DMS 273 treated with DMSO at 0.1 percent for 48 hours (cell line): ENCODE results near the gene AQP12A.
"Not testable (repeated sequence)": the region's sequence is repeated elsewhere in the genome, so short reads cannot be mapped to it uniquely, and the experiment has no call there.

Experiments
- DNase-seq: peaks from one replicate; lab custom pipeline; 2025; lab: John Stamatoyannopoulos, UW

AQP12A gene

DNA sequence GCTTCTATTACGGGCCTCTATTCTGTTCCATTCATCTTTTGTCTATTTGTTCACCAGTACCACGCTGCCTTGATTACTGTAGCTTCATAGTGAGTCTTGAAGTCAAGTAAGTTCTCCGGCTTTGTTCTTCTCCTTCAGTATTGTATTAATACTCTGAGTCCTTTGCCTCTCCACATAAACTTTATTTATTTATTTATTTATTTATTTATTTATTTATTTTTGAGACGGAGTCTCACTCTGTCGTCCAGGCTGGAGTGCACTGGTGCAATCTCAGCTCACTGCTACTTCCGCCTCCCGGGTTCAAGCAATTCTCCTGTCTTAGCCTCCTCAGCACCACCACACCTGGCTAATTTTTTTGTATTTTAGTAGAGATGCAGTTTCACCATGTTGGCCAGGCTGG is 31.8 kb upstream of the AQP12A start:
- DNase-seq: not testable (repeated sequence)

GRCh38 chr2:240662681-240663080 is 29.0 kb upstream of the AQP12A start:
- DNase-seq: no peak

- no peak for DNase-seq
Measured at GRCh38 chr2:240663546-240664190, 28.0 kb upstream of the AQP12A start.

DNA sequence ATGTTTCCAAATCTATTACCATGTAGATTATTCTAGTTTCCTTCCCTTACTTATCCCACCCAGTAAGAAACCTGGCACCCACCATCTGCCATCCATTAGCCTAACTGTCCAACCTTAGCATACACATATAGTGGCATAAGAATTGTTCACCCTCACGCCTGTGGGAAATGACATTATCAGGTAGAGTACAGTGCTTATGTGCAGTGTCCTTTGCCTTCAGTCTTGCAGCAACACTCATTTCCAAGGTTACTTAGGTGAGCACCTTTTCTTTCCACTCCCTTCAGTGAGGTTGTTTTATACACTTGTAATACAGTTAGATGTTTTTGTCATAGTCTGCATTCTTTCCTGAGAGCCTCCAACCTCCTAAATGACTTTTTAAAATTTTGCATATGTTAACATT is 27.0 kb upstream of the AQP12A start:
- no peak for DNase-seq

DNA sequence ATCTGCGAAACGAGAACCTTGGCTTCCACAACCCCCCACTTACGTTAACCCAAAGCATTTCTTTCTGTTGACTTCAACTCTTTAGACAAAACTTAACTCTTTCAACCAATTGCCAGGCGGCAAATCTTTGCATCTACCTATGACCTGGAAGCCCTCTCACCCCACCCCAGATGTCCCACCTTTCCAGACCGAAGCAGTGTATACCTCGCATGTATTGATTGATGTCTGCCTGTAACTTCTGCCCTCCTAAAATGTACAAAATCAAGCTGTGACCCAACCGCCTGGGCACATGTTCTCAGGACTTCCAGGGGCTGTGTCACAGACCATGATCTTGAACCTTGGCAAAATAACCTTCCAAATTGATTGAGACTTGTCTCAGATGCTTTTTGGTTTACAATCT is 21.3 kb upstream of the AQP12A start:
- DNase-seq: no peak

DNA sequence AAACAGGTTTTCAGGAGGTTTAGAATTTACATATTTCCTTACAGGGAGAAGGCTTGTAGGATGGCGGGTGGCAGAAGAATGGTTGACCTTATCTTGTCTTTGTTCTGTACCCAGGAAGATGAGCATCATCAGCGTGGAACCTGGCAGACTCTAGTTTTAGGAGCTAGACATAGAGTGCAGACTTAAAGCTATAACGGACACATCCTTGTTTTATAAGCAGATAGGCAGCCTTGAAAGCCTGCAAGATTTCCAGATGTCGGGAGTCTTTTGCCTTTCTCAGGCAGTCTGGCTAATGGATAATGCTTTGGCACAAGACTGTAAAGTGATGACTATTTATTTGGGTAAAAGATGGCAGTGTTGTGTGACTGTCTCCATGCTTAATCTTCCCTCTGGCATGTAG is 20.7 kb upstream of the AQP12A start:
- no peak for DNase-seq

- no peak for DNase-seq
Measured at GRCh38 chr2:240672076-240672700, 19.5 kb upstream of the AQP12A start.

GRCh38 chr2:240672701-240673190 is 18.9 kb upstream of the AQP12A start:
- no peak for DNase-seq

GRCh38 chr2:240674461-240675184 is 17.0 kb upstream of the AQP12A start:
- DNase-seq: not testable (repeated sequence)

GRCh38 chr2:240675345-240675744 is 16.3 kb upstream of the AQP12A start:
- DNase-seq: not testable (repeated sequence)

- not testable (repeated sequence) for DNase-seq
Measured at GRCh38 chr2:240678043-240678442, 13.6 kb upstream of the AQP12A start.

- not testable (repeated sequence) for DNase-seq
Measured at GRCh38 chr2:240678909-240679308, 12.8 kb upstream of the AQP12A start.

- not testable (repeated sequence) for DNase-seq
Measured at GRCh38 chr2:240680185-240680584, 11.5 kb upstream of the AQP12A start.

DNA sequence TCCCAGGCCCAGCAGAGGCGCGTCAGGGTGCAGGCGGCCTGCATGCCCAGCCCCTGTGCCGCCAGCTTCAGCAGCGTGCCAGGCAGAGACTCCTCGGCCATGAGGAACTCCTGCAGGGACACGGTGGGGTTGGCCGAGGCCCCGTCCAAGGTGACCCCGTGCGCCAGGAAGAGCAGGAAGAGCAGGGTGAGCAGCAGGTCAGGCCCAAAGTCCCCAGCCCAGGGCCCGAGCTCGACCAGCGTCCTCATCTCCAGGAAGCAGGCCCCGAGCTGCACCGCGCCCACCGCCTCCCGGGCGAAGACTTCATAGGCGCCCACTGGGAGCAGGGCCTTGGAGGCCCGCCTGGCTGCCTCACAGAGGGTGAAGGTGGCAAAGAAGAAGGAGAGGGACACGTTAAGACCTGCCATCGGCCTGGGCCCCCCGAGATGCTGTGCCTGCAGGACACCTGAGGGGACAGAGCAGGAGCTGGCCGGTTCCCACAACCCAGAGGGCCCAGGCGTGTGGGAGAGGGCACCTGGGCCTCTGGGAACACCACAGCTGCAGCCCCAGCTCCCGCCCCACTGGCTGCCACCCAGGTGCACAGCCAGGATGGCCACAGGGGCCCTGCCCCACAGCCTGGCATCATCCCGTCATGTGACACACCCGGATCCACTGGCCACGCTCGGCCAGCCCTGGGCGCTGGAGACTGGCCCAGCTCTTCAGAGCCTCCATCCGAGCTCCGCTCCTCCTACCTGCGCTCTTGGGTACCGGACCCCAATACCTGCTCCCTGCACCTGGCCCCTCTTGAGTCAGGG is 9.0 kb upstream of the AQP12A start, which contains the start of gene AQP12B:
Gene AQP12B, minus strand, starts transcription at position 455 of the 794 bp plus-strand sequence. Its CDS starts 48 bp downstream, at position 407.
- DNase-seq: not testable (repeated sequence)

DNA sequence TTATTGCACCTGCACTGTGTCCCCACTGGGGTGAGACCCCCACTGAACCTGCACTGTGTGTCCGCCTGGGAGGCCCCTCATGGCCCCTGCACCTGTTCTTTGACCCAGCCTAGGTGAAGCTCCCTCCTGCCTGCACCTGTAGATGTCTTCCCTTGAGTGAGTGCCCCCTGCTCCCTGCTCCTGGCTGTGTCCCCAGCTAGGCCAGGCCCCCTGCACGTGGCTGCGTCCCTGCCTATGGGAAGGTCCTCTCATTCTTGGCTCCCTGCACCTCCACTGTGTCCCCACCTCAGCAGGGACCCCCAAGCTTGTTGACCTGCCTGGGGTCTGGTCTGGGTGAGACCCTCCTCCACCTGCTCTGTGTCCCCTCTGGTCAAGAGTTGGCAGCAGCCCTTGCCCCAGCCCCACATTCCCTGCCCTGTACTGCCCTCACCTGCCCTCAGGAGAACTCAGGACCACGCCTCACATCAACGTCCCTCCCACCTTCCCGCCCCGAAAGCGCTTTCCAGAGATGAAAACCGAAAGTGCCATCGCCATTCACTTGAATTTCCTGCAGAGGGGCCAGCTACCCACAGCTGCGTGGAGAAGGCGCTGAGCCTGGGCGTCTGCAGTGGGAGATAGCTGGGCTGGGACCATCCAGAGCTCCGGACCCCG is 8.2 kb upstream of the AQP12A start:
- DNase-seq: not testable (repeated sequence)

DNA sequence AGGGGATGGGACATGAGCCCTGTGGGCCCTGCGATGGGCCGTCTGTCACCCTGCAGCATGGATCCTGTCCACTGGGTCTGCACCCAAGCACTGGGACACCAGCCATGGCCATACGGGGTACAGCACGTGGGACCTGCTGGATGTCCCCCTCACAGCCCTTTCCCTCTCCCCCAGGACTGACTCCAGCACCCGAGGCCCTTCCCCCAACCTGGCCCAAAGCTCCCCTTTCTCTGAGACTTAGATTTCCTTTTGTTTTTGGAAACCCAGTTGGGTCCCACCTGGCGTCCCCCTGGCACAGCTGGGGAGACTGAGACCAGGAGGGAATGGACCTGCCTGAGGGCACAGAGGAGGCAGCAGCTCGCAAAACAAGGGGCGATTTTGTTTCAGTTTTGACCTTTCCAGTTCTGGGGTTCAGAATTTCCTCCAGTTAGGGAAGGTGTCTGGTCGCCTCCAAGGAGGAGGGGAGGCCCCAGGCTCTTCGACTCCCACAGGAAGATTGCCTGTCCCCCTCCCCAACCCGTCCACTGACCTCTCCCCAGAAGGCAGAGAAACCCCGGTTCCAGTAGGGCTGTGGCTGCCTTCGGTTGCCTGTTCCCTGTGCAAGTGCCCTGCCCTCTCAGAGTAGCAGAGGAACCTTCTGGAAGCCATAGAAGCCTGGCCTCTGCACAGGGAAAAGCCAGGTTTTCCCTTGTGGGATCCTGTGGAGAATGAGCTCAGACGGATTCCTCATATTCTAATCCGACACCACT is 7.5 kb upstream of the AQP12A start:
- DNase-seq: not testable (repeated sequence)

- DNase-seq: no peak
Measured at GRCh38 chr2:240685771-240686371, 5.8 kb upstream of the AQP12A start.

- DNase-seq: no peak
Measured at GRCh38 chr2:240686460-240686859, 5.2 kb upstream of the AQP12A start.

- DNase-seq: no peak
Measured at GRCh38 chr2:240687045-240687740, 4.5 kb upstream of the AQP12A start.
